ENCODE results near the gene SERPINA5.

DNA sequence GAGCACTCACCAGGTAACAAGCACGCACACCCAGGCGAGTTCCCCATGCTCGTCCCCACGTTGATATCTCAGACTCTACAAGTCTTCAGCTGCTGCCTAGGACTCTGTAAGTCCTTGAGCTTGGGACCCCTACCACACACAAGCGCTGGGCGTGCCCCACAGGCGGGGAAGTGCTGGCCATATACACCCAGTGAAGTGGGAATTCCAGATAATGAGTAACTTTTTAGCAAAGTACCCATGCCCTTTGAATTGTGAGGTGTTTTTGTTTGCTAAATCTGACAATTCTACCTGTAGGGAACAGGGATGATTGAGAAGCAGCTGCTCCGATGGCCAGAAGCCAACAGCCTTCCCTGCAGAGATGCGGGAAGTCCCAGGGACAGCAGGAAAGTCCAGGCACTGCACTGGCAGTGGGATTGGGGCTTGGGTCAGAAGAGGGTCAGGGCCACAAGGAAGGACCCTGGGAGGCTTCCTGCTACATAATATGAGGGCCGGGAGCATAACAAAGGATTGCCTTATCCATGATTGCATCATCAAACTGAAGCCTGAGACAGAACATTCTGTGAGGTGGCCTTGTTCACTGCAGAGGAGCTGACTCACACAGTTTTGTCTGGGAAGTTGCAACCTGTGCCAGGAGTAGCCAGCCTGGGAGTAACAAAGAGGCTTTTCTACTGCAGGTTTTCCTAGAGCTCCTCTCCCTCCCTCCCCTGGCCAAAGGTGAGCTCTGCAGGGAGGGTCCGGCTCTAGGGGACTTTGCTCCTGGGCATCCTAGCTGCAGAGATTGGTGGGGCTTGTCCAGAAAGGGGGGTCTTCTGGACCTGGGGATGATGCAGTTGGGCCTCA, 17.8 kb downstream of the SERPINA5 start:
- no peak for TF ChIP-seq ISL1 (CRISPR knock-in tag; IDR thresholded peaks at IDR 0.05)
- no peak for TF ChIP-seq ARNTL (CRISPR knock-in tag; IDR thresholded peaks at IDR 0.05; ENCODE audit: borderline replicate concordance, low read depth)
- TF ChIP-seq GLIS3 (CRISPR knock-in tag; IDR thresholded peaks at IDR 0.05): no peak
- TF ChIP-seq RARB (CRISPR knock-in tag; IDR thresholded peaks at IDR 0.05): no peak
- TF ChIP-seq, protein P1, sequence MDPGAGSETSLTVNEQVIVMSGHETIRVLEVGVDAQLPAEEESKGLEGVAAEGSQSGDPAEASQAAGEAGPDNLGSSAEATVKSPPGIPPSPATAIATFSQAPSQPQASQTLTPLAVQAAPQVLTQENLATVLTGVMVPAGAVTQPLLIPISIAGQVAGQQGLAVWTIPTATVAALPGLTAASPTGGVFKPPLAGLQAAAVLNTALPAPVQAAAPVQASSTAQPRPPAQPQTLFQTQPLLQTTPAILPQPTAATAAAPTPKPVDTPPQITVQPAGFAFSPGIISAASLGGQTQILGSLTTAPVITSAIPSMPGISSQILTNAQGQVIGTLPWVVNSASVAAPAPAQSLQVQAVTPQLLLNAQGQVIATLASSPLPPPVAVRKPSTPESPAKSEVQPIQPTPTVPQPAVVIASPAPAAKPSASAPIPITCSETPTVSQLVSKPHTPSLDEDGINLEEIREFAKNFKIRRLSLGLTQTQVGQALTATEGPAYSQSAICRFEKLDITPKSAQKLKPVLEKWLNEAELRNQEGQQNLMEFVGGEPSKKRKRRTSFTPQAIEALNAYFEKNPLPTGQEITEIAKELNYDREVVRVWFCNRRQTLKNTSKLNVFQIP (CRISPR knock-in tag; IDR thresholded peaks at IDR 0.05; ENCODE audit: borderline replicate concordance, low read depth): no peak
- TF ChIP-seq ZNF70 (CRISPR knock-in tag; IDR thresholded peaks at IDR 0.05): no peak
